ENCODE measurements around the gene RPS15.
A peak's percentile ranks its signal among the peaks of the same experiment; 100 is the strongest.

Gene RPS15

GRCh38 chr19:1399079-1399478, 39.1 kb upstream of the RPS15 start:
- H2BK120ac ChIP-seq (ENCODE audit: insufficient read depth, low read length, poor library complexity) = no peak overlapping the region
- no peak overlapping the region for H3K18ac ChIP-seq (ENCODE audit: low read length)
- peaks cover 3% of the 10 kb centered on the region in 2 experiments for H3K36me3 ChIP-seq (ENCODE audit: control insufficient read depth in 1 of 2, insufficient read depth in 2 of 2, low read length in 2 of 2)
- H3K4me2 ChIP-seq (ENCODE audit: low read length) = no peak overlapping the region
- no peak overlapping the region for H4K12ac ChIP-seq (ENCODE audit: low read depth, low read length)
- no peak overlapping the region for H3K23ac ChIP-seq (ENCODE audit: low read length)
- H3K79me2 ChIP-seq (ENCODE audit: control insufficient read depth, insufficient read depth, low read length, poor library complexity) = peaks cover 6% of the 10 kb centered on the region
- WGBS (ENCODE audit: extremely low coverage, insufficient coverage, insufficient read length) = no CpG with 5 or more reads among the region's 19 CpGs
- H3K4me3 ChIP-seq (ENCODE audit: low read depth, low read length) = no peak overlapping the region
- no peak overlapping the region for H4K8ac ChIP-seq (ENCODE audit: low read depth, low read length)
- H3K79me1 ChIP-seq (ENCODE audit: low read length) = peaks cover 8% of the 10 kb centered on the region
- no peak overlapping the region for H2BK12ac ChIP-seq (ENCODE audit: low read length)
- no peak overlapping the region for H4K91ac ChIP-seq (ENCODE audit: low read depth, low read length)
- no peak overlapping the region for H3K14ac ChIP-seq (ENCODE audit: low read length)
- no peak overlapping the region for H2AK5ac ChIP-seq (ENCODE audit: low read length)
- H3K27ac ChIP-seq (ENCODE audit: low read depth, low read length) = no peak overlapping the region
- H3K9me3 ChIP-seq (ENCODE audit: insufficient read depth, low read depth, low read length) = peaks cover 5% of the 10 kb centered on the region
- H3K4me1 ChIP-seq (ENCODE audit: control insufficient read depth in 1 of 2, insufficient read depth in 2 of 2, low read length in 2 of 2) = peaks cover 6% of the 10 kb centered on the region in 2 experiments
- no peak for DNase-seq
- H2AFZ ChIP-seq (ENCODE audit: insufficient read depth, low read length, poor library complexity) = no peak overlapping the region
- H3K9ac ChIP-seq (ENCODE audit: low read length) = no peak overlapping the region
- H3K27me3 ChIP-seq (ENCODE audit: insufficient read depth, low read length) = no peaks in the 10 kb centered on the region
- H3K4ac ChIP-seq (ENCODE audit: low read depth, low read length) = no peak overlapping the region
- no peak overlapping the region for H2BK5ac ChIP-seq (ENCODE audit: low read depth, low read length, poor library complexity)

- H4K12ac ChIP-seq (ENCODE audit: low read depth, low read length) = no peak overlapping the region
- peaks cover 3% of the 10 kb centered on the region in 2 experiments for H3K36me3 ChIP-seq (ENCODE audit: control insufficient read depth in 1 of 2, insufficient read depth in 2 of 2, low read length in 2 of 2)
- peaks cover 6% of the 10 kb centered on the region for H3K79me2 ChIP-seq (ENCODE audit: control insufficient read depth, insufficient read depth, low read length, poor library complexity)
- no peak overlapping the region for H3K4ac ChIP-seq (ENCODE audit: low read depth, low read length)
- H3K4me3 ChIP-seq (ENCODE audit: low read depth, low read length) = no peak overlapping the region
- no peak overlapping the region for H3K27ac ChIP-seq (ENCODE audit: low read depth, low read length)
- no CpG with 5 or more reads among the region's 15 CpGs for WGBS (ENCODE audit: extremely low coverage, insufficient coverage, insufficient read length)
- H2AK5ac ChIP-seq (ENCODE audit: low read length) = no peak overlapping the region
- no peak overlapping the region for H4K91ac ChIP-seq (ENCODE audit: low read depth, low read length)
- H3K18ac ChIP-seq (ENCODE audit: low read length) = no peak overlapping the region
- no peak for DNase-seq
- no peak overlapping the region for H3K14ac ChIP-seq (ENCODE audit: low read length)
- H2BK120ac ChIP-seq (ENCODE audit: insufficient read depth, low read length, poor library complexity) = no peak overlapping the region
- no peak overlapping the region for H2BK5ac ChIP-seq (ENCODE audit: low read depth, low read length, poor library complexity)
- H3K27me3 ChIP-seq (ENCODE audit: insufficient read depth, low read length) = no peaks in the 10 kb centered on the region
- H3K4me1 ChIP-seq (ENCODE audit: control insufficient read depth in 1 of 2, insufficient read depth in 2 of 2, low read length in 2 of 2) = peaks cover 6% of the 10 kb centered on the region in 2 experiments
- no peak overlapping the region for H3K23ac ChIP-seq (ENCODE audit: low read length)
- no peak overlapping the region for H3K4me2 ChIP-seq (ENCODE audit: low read length)
- peaks cover 8% of the 10 kb centered on the region for H3K79me1 ChIP-seq (ENCODE audit: low read length)
- no peak overlapping the region for H4K8ac ChIP-seq (ENCODE audit: low read depth, low read length)
- H3K9me3 ChIP-seq (ENCODE audit: insufficient read depth, low read depth, low read length) = peaks cover 5% of the 10 kb centered on the region
- no peak overlapping the region for H2BK12ac ChIP-seq (ENCODE audit: low read length)
- H3K9ac ChIP-seq (ENCODE audit: low read length) = no peak overlapping the region
- H2AFZ ChIP-seq (ENCODE audit: insufficient read depth, low read length, poor library complexity) = no peak overlapping the region
Measured at GRCh38 chr19:1399745-1400144, 38.5 kb upstream of the RPS15 start.

GRCh38 chr19:1400281-1401137, 37.7 kb upstream of the RPS15 start:
- peak overlapping the region; percentile 59 for H3K9ac ChIP-seq (ENCODE audit: low read length)
- H2AK5ac ChIP-seq (ENCODE audit: low read length) = peak overlapping the region; percentile 86
- H3K4me3 ChIP-seq (ENCODE audit: low read depth, low read length) = peak overlapping the region; percentile 81
- H3K36me3 ChIP-seq (ENCODE audit: control insufficient read depth in 1 of 2, insufficient read depth in 2 of 2, low read length in 2 of 2) = no peaks in the 10 kb centered on the region
- no CpG with 5 or more reads among the region's 36 CpGs for WGBS (ENCODE audit: extremely low coverage, insufficient coverage, insufficient read length)
- H3K4ac ChIP-seq (ENCODE audit: low read depth, low read length) = peak overlapping the region; percentile 56
- peaks cover 6% of the 10 kb centered on the region for H3K79me2 ChIP-seq (ENCODE audit: control insufficient read depth, insufficient read depth, low read length, poor library complexity)
- DNase-seq = peak in 1 of 2 donors; percentile 24
- H3K18ac ChIP-seq (ENCODE audit: low read length) = peak overlapping the region; percentile 93
- peaks cover 5% of the 10 kb centered on the region for H3K9me3 ChIP-seq (ENCODE audit: insufficient read depth, low read depth, low read length)
- peak overlapping the region; percentile 96 for H3K14ac ChIP-seq (ENCODE audit: low read length)
- H3K4me2 ChIP-seq (ENCODE audit: low read length) = peak overlapping the region; percentile 82
- H4K8ac ChIP-seq (ENCODE audit: low read depth, low read length) = peak overlapping the region; percentile 85
- no peak overlapping the region for H2BK5ac ChIP-seq (ENCODE audit: low read depth, low read length, poor library complexity)
- peaks cover 8% of the 10 kb centered on the region for H3K79me1 ChIP-seq (ENCODE audit: low read length)
- peak overlapping the region; percentile 99 for H2AFZ ChIP-seq (ENCODE audit: insufficient read depth, low read length, poor library complexity)
- peak overlapping the region; percentile 54 for H2BK120ac ChIP-seq (ENCODE audit: insufficient read depth, low read length, poor library complexity)
- H3K27ac ChIP-seq (ENCODE audit: low read depth, low read length) = no peak overlapping the region
- H4K12ac ChIP-seq (ENCODE audit: low read depth, low read length) = peak overlapping the region; percentile 96
- no peak overlapping the region for H2BK12ac ChIP-seq (ENCODE audit: low read length)
- no peak overlapping the region for H3K23ac ChIP-seq (ENCODE audit: low read length)
- peak overlapping the region; percentile 94 for H4K91ac ChIP-seq (ENCODE audit: low read depth, low read length)
- H3K27me3 ChIP-seq (ENCODE audit: insufficient read depth, low read length) = no peaks in the 10 kb centered on the region
- H3K4me1 ChIP-seq (ENCODE audit: control insufficient read depth in 1 of 2, insufficient read depth in 2 of 2, low read length in 2 of 2) = peaks cover 6% of the 10 kb centered on the region in 2 experiments

GRCh38 chr19:1401138-1401888, 36.9 kb upstream of the RPS15 start, which contains the start of gene GAMT:
Gene GAMT (minus strand): TSS chr19:1401542. CDS start chr19:1401476, 66 bp downstream.
- peak within 1 kb of the TSS; percentile 93 for H4K8ac ChIP-seq (ENCODE audit: low read depth, low read length)
- no CpG with 5 or more reads among the region's 87 CpGs for WGBS (ENCODE audit: extremely low coverage, insufficient coverage, insufficient read length)
- H3K79me2 ChIP-seq (ENCODE audit: control insufficient read depth, insufficient read depth, low read length, poor library complexity) = peaks cover 6% of the 10 kb centered on the region
- H3K36me3 ChIP-seq (ENCODE audit: control insufficient read depth in 1 of 2, insufficient read depth in 2 of 2, low read length in 2 of 2) = no peaks in the 10 kb centered on the region
- peak within 1 kb of the TSS; percentile 46 for H2BK5ac ChIP-seq (ENCODE audit: low read depth, low read length, poor library complexity)
- H2AFZ ChIP-seq (ENCODE audit: insufficient read depth, low read length, poor library complexity) = peak within 1 kb of the TSS; percentile 99
- peak in 1 of 2 donors; percentile 37 for DNase-seq
- peak within 1 kb of the TSS; percentile 59 for H3K9ac ChIP-seq (ENCODE audit: low read length)
- H2AK5ac ChIP-seq (ENCODE audit: low read length) = peak within 1 kb of the TSS; percentile 86
- peak within 1 kb of the TSS; percentile 96 for H4K12ac ChIP-seq (ENCODE audit: low read depth, low read length)
- peak within 1 kb of the TSS; percentile 87 for H2BK120ac ChIP-seq (ENCODE audit: insufficient read depth, low read length, poor library complexity)
- peaks cover 5% of the 10 kb centered on the region for H3K9me3 ChIP-seq (ENCODE audit: insufficient read depth, low read depth, low read length)
- H3K4me2 ChIP-seq (ENCODE audit: low read length) = peak within 1 kb of the TSS; percentile 82
- peak within 1 kb of the TSS; percentile 93 for H3K18ac ChIP-seq (ENCODE audit: low read length)
- peak within 1 kb of the TSS; percentile 96 for H3K14ac ChIP-seq (ENCODE audit: low read length)
- peaks cover 8% of the 10 kb centered on the region for H3K79me1 ChIP-seq (ENCODE audit: low read length)
- no peak within 1 kb of the TSS for H3K23ac ChIP-seq (ENCODE audit: low read length)
- peak within 1 kb of the TSS; percentile 81 for H3K4me3 ChIP-seq (ENCODE audit: low read depth, low read length)
- H3K27me3 ChIP-seq (ENCODE audit: insufficient read depth, low read length) = no peaks in the 10 kb centered on the region
- H3K4ac ChIP-seq (ENCODE audit: low read depth, low read length) = peak within 1 kb of the TSS; percentile 66
- H2BK12ac ChIP-seq (ENCODE audit: low read length) = peak within 1 kb of the TSS; percentile 28
- H3K4me1 ChIP-seq (ENCODE audit: control insufficient read depth in 1 of 2, insufficient read depth in 2 of 2, low read length in 2 of 2) = peaks cover 6 to 8% of the 10 kb centered on the region in 2 experiments
- peak within 1 kb of the TSS; percentile 94 for H4K91ac ChIP-seq (ENCODE audit: low read depth, low read length)
- H3K27ac ChIP-seq (ENCODE audit: low read depth, low read length) = no peak within 1 kb of the TSS

Data from trophoblast cell (in vitro differentiated cells and primary cell).